ENCODE measurements around the gene SELENOV.

SELENOV gene

GRCh38 chr19:39524495-39524894, 9.6 kb downstream of the SELENOV start:
- no peak for DNase-seq

GRCh38 chr19:39525205-39525604, 10.3 kb downstream of the SELENOV start:
- no peak for DNase-seq

GRCh38 chr19:39531834-39532232, 16.9 kb downstream of the SELENOV start:
- DNase-seq = no peak

DNA sequence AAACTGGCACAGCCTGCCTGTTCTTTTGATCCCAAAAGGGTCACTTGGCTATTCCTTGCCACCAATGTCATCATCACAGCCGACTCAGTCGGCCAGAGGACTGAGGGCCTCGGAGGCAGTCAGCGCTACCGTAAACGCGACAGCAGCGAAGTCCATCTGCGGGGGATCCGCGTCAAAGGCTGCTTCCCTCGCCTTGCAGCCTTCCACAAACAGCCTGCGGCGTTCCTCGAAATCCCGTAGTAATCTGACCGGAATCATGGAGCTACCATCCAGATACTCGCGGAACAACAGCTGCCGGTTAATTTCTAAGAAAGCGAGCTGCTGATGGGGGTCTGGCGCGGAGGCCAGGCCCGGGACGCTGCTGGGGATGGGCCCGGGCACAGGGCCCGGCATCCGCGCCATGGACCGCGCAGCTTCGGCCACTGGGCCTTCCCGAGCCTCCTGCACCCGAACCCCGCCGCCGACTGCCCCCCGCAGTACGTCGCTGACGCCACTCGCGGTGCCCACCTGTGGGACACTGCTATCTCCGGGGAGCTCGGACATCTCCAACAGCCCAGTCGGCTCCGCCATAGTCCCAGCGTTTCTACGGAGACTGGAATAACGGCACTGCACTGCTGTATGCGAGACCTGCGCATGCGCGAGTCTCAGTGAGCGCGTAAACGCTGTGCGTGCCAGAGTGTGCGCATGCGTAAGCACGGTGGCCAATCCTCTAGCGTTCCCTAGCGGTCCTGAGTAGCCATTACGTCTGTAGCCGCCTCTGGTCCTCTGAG, 17.5 kb downstream of the SELENOV start, which contains the start of gene EID2B:
Gene EID2B (minus strand): TSS at position 620 of the 770 bp plus-strand sequence. CDS start 50 bp downstream, at position 570.
- peak; percentile 96 for DNase-seq

DNA sequence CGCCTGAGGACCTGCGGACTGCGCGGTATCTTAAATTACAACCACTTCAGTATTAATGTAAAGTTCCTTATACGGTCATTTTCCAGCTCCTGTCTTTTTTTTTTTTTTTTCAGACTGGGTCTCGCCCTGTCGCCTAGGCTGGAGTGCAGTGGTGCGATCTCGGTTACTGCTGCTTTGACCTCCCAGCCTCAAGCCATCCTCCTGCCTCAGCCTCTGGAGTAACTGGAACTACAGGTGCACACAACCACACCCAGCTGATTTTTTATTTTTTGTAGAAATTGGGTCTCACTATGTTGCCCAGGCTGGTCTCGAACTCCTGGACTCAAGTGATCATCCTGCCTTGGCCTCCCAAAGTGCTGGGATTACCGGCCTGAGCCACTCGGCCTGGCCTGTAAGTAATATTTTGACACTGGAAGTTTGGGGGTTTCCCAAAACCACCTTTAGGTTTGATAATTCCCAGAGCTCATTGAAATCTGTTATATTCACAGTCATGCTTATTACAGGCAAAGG, 18.1 kb downstream of the SELENOV start:
- no peak for DNase-seq

GRCh38 chr19:39533791-39534190, 18.9 kb downstream of the SELENOV start:
- DNase-seq = no peak

DNA sequence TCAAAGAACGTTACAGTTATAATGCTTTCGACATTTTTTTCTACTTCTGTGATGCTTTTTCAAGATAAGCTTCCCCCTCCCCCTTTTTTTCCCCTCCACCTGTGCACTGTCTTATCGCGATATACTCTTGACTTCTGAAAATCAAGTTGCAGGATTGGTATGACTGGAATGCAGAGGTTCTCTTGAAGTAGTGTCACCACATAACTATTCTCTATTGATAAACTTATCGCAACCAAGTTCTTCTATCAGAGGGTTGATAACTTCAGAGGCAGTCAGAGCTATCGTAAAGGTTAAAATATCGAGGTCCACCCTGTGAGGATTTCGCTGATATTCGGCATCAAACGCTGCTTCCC, 24.2 kb downstream of the SELENOV start:
- no peak for DNase-seq

GRCh38 chr19:39539518-39540332, 24.8 kb downstream of the SELENOV start, which contains the start of gene EID2:
TSS of gene EID2 (minus strand) at chr19:39540161. CDS start at chr19:39540079, 82 bp downstream.
- peak; percentile 86 for DNase-seq

GRCh38 chr19:39540333-39540673, 25.4 kb downstream of the SELENOV start:
- DNase-seq = no peak

DNA sequence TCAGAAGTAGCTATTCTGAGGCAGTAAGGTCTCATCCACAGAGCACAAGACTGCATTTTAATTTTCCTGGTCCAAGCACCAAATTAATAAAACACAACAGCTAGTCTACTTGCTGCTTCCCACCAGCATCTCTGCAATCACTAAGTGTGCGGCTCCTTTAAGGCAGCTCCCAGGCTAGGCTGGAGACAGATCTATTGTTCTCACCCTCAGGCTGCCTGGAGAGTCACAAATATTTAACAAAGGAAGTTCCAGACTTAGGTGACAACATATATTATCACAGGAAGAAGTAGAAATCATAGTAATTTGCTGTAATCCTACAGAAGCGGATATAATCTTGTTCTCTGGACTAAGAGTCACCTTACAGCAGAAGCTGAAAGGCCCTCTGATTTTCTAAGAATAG, 27.3 kb downstream of the SELENOV start:
- DNase-seq = no peak

DNA sequence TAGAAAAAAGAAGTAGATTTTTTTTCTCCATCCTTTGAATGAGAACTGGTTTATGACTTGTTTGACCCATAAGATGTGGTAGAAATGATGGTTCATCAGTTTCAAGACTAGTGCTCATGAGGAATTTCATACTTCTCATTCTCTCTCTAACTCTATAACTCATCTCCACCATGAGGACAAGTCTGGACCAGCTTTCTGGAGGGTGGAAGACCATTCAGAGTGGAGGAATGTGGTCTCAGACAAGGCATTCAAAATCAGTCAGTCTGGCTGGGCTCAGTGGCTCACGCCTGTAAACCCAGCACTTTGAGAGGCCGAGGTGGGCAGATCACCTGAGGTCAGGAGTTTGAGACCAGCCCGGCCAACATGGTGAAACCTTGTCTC, 28.5 kb downstream of the SELENOV start:
- DNase-seq = no peak

DNA sequence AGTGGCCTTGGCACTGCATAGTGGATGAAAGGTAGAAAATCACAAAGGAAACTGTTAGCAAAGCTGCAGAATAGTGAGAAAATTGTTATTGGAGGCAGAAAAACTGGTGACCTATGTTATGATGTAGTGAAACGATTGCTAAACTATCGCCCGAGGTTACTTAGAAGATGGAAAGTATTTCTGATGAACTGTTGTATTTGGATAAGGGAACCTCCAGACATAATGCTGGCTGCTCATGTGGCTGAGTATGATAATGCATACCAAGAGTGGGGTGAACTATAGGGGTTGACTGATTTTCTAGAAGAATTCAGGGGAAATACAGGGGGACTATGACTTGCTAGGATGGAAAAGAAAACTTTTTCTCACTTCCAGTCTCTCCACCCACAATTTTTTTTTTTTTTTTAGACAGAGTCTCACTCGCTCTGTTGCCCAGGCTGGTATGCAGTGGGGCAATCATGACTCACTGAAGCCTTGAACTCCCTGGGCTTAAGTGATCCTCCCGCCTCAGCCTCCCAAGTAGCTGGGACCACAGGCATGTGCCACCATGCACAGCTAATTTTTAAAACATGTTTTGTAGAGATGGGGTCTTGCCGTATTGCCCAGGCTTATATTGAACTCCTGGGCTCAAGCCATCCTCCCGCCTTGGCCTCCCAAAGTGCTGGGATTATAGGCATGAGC, 29.4 kb downstream of the SELENOV start:
- DNase-seq = no peak

GRCh38 chr19:39544911-39545310, 30.0 kb downstream of the SELENOV start:
- no peak for DNase-seq

GRCh38 chr19:39546599-39546998, 31.7 kb downstream of the SELENOV start:
- no peak for DNase-seq

- no peak for DNase-seq
Observed at GRCh38 chr19:39550197-39550596, 35.3 kb downstream of the SELENOV start.

GRCh38 chr19:39553082-39553652, 38.2 kb downstream of the SELENOV start:
- DNase-seq = no peak

GRCh38 chr19:39554701-39555311, 39.9 kb downstream of the SELENOV start:
- DNase-seq = no peak

GRCh38 chr19:39555883-39556282, 40.9 kb downstream of the SELENOV start:
- DNase-seq = no peak

DNA sequence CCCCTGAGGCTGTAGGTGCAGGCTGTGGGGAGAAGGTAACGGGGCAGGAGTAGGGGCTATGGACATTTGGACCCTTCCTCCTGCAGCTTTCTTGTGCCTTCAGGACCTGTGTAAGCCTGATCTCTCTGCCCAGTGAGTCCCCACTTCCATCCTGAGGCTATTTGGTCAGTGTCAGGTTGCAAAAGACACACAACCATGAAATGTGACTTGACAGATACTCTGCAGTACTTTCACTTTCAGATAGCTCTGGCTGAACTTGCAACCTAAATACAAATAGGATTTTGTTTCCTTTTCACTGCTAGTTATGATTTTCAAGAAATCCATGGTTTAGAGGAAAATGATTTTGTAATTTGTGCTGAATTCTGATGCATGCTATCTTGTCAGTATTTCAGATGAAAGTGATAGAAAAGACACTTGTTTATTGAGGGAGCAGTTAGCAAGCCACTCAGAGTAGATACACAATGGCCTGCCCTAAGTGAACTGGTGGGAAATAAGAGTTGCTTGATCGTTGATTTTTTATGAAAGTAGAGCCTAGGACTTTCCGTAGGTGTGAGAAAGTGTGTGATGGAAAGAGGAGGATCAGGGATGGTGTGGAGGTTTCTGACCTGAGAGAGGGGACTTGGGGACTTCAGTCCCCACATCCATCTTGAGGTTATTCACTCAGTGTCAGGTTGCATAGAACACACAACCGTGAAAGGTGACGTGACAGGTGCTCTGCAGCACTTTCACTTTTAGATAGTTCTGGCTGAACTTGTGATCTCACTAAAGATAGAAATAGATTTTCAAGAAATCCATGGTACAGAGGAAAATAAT, 43.1 kb downstream of the SELENOV start:
- DNase-seq = peak; percentile 88

DNA sequence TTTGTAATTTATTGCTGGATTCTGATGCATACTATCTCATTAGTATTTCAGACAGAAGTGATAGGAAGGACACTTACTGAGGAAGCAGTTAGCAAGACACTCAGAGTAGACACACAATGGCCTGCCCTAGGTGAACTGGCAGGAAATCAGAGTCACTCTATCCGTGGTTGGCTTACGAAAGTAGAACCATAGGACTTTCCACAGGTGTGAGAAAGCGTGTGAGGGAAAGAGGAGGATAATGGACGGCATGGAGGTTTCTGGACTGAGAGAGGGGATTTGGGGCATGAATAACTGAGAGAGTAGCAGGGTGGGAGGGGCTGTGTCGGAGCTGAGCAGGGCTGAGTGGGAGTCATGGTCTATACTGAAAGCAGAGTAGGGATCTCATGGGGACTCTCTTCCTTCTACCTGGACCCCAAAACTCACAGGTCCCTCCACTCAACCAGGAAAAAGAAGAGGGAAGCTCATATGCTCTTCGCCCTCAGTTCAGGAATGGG, 43.7 kb downstream of the SELENOV start:
- peak; percentile 88 for DNase-seq

GRCh38 chr19:39563408-39563807, 48.5 kb downstream of the SELENOV start:
- DNase-seq = peak; percentile 33

DNA sequence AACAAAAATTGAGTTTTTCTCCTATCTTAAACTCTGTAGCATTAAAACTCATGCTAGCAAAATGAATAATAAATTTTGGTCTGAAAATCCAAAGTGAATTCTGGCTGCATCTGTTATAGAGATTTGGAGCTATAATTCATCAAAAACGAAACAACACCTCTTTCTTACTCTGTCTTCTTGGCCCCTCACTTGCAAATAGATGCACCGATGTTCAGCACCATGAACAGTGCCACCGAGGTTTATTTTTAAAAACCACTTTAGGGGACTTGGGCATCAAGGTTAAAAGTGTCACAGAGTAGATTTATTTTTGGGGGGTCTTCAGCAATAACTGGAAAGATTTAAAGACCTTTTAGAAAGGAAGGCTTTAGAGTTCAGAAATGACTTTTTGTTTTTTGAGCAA, 51.1 kb downstream of the SELENOV start:
- no peak for DNase-seq

All from NCI-H2029 treated with DMSO at 0.1 percent for 48 hours (cell line).